ENCODE results near the gene MAN1A1.

MAN1A1 gene

GRCh38 chr6:119345114-119345513 is 4.4 kb downstream of the MAN1A1 start:
- no peak for DNase-seq

DNA sequence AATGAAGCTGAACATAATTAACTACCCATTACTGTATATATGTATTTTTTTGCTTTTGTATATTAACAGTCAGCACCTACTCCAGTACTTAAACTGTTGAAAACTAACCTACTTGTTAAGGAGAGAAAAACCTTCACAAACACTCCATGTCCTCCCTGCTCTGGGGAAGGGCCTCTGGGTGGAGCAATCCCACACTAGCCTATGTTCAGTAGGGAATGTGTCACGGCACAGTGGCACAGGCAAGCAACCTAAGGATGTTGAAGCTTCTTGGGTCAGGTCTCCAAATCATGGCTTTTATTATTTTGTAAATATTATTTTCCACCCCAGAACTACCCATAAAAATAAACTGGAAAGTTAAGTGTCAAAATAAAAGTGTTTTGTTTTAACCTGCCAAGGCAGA is 5.3 kb downstream of the MAN1A1 start:
- no peak for DNase-seq

- no peak for DNase-seq
Observed at GRCh38 chr6:119343573-119344146, 5.9 kb downstream of the MAN1A1 start.

- no peak for DNase-seq
Observed at GRCh38 chr6:119343167-119343566, 6.4 kb downstream of the MAN1A1 start.

DNA sequence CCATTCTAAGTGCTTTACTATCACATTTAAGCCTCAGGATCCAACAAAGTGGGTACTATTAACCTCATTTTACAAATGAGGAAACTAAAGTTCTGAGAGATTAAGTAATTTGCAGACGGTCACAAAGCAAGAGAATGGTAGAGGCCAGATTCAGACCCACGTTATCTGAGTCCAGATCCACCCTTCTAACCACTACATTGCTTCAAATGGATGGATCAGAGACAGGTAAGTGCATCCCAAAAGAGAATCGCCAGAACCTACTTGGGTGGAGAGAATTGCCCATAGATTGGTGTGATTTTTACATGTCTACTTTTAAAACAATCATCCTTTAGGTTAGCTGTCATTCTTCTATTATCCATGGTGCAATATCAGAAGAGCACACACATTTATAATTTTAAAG is 7.1 kb downstream of the MAN1A1 start:
- no peak for DNase-seq

DNA sequence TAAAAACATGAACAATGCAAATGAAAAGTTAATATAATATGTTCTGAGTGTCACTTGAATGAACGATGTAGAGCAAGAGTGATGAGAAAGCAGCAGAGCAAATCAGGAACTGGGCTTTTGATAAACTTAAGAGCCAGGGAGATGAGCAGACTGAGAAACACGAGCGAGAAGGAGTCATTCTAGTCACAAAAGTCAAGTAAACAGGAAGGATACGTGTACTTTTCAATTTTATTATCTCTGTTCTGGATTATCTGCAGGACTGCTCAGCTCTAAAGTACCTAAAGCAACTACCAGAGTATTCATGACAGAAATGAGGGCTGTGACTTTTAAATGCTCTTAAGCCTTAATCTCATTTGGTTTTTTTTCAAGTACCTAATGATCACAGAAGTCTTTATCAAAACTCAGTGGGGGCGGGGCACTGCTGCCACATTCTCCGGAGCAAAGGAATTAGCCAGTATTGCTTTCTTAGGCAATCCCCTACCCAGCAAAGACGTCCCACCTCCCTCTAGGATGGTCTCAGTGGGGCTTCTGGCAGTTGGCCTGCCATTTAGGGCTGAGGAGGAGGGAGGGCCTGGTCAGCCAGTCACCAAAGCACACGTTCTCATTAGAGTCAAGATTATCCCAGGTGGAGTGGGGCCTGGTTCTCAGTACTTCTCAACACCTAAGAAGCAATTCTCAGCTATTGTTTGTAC is 8.6 kb downstream of the MAN1A1 start:
- DNase-seq, result no peak

- no peak for DNase-seq
Observed at GRCh38 chr6:119339941-119340456, 9.6 kb downstream of the MAN1A1 start.

DNA sequence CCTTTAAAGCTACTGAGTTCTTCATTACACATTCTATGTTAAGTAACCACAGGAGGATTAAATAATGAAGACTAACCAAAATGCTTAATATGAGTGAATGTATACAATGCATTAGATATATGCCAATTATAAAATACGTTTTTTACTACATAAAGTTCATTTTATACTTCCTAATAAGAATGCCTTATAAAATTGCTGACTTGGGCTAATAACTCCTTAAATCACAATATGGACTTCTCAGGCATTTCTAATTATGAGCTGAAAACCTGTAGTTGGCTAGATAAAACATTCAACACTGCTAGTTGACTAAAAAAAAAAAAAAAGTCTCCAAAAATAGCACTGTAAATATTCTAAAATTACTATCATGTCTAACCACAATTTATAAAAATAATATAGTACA is 11.8 kb downstream of the MAN1A1 start:
- DNase-seq, result no peak

GRCh38 chr6:119337252-119337651 is 12.3 kb downstream of the MAN1A1 start:
- no peak for DNase-seq

GRCh38 chr6:119334535-119335264 is 14.9 kb downstream of the MAN1A1 start:
- no peak for DNase-seq

GRCh38 chr6:119333707-119334295 is 15.8 kb downstream of the MAN1A1 start:
- DNase-seq, result peak; percentile 12

DNA sequence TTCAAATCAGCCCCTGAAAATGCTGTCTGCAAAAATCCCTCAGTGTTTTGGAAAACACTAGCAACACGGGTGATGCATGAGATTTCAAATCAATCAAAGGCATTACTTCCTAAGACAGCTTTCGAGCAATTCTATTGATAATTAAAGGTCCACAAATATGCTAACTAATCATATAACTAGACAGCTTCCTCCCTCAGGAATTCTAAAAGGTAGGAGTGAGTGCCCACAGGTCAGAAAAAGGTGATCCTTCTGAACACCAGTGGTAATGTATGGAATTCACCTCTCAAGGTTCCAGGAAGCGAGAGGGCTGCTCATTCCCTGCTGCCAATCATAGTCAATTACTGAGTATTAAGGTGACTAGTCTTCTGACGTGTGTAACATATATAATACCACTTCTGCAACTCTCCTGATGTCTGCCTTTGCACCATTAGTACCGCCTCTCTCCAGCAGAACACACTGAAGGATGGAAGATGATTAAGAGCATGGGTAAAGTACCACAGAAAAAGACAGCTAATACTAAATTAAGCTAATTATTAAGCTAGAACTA is 16.4 kb downstream of the MAN1A1 start:
- no peak for DNase-seq

GRCh38 chr6:119331663-119332286 is 17.8 kb downstream of the MAN1A1 start:
- DNase-seq, result no peak

DNA sequence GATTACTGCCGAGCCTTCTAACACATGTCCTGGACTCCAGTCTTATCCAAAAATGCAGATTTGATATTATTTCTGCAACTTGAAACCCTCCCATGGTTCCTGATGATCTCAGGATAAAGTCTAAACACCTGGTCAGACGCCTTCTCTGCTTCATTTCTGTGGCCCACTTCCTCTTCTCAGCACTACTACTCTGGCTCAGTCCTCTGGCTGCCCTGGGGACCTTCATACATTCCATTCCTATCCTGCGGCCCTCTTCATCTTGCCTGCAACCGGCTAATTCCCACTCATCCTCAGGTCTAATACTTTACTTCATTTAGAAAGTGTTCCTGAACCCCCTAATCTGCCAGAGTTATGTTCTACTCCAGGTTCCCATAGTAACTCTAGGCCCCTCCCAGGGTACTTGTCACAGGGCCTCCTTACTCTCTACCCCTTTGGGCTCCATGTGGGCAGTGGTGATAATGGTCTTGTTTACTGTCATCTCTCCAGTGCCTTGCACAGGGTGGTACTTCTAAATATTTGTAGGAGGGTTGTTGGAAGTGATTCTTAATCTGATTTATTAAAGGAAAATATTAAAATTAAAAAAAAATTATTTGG is 18.9 kb downstream of the MAN1A1 start:
- no peak for DNase-seq

GRCh38 chr6:119329794-119330180 is 19.8 kb downstream of the MAN1A1 start:
- DNase-seq, result no peak

- DNase-seq, result no peak
Observed at GRCh38 chr6:119328892-119329793, 20.4 kb downstream of the MAN1A1 start.

DNA sequence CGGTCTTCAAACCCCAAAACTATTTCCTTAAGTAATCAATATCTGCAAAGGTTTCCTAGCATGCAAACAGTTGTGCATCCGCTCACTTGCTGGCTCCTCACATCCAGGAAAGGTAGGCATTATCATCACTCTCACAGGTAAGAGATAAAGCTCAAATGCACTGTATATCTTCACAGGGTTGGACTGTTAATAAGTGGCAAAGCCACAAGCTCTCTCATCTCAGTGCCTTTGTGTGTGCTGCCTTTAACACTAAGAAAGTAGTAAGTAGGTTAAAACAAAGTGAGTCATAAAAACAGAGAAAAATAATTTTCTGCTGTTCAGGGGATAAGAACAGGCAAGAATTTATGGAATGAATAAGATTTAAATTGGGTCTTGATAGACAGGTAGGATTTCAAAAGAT is 21.3 kb downstream of the MAN1A1 start:
- DNase-seq, result no peak

- no peak for DNase-seq
Observed at GRCh38 chr6:119327810-119328209, 21.8 kb downstream of the MAN1A1 start.

DNA sequence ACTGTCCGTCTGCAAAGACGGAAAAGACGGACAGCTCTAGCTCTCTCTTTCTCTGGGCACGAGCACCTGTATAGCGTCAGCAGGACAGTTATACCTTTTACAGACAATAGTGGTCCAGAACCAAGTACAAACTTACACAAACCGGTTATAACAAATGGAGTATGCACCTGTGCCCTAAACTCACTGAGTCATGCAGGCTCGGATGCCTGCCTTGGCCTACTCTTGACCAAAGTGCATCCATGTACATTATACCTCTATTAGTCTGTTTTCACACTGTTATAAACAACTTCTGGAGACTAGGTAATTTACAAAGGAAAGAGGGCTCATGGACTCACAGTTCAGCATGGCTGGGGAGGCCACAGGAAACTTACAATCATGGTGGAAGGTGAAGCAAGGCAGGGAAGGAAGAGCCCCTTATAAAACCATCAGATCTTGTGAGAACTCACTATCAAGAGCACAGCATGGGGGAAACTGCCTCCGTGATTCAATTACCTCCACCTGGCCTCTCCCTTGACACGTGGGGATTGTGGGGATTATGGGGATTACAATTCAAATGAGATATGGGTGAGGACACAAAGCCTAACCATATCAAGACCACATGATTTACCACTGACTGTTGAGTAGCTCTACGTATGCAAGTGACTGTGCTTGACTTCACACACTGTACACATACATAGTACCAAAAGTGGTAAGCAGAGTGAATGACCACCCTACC is 23.1 kb downstream of the MAN1A1 start:
- DNase-seq, result no peak

DNA sequence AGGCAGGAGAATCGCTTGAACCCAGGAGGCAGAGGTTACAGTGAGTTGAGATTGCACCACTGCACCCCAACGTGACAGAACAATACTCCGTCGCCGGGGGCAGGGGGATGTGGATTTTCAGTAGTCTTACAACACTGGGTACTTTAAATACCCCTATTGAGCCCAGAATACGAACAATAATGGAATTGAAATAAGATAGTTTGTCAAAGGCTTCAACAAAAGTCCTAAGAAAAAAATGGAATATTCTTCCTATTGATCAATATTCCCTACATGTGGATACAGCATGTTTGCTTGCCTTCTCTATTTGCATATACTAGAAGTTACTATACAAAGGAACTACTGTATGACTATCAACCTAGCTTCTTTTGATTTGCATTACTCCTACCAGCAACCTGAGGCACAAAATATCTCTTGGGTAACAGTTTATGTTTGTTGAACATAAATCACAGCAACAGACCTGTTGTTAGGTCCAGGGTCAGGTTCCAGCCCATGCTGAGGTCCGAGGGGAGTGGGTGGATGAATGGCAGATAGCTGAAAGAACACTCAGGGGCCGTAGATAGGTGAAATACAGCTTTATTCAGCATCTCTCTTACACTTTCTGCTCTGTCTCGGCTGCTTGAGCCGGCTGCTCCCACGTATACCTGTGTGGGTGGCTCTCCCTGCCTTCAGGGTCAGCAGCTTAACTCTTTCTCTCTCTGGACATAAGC is 23.8 kb downstream of the MAN1A1 start:
- DNase-seq, result no peak

Measured in DMS 273 treated with DMSO at 0.1 percent for 48 hours (cell line).